ENCODE measurements around the gene ENHO.

Gene ENHO

GRCh38 chr9:34570809-34571480 lies 48.2 kb upstream of the ENHO start:
- Histone ChIP-seq H3F3A (ENCODE audit: insufficient read depth, low read length) (no peaks in the 10 kb centered on the region), H3K9me3 (ENCODE audit: low read length) (no peaks in the 10 kb centered on the region), H3K27ac (ENCODE audit: low read depth, low read length, poor library complexity, severe bottlenecking) (no peak overlapping the region), H3K9ac (ENCODE audit: low read length) (no peak overlapping the region), H3K27me3 (ENCODE audit: insufficient read depth, low read length) (peaks cover 14% of the 10 kb centered on the region), H3K4me2 (ENCODE audit: low read length) (no peak overlapping the region), H3K4me3 (ENCODE audit: low read depth, low read length, poor library complexity, severe bottlenecking) (no peak overlapping the region), H4K20me1 (ENCODE audit: insufficient read depth, low read length) (no peaks in the 10 kb centered on the region), H3K79me2 (ENCODE audit: insufficient read depth, low read length) (no peaks in the 10 kb centered on the region), H3K9me2 (ENCODE audit: low read depth, low read length) (no peaks in the 10 kb centered on the region), H3K4me1 (ENCODE audit: insufficient read depth, low read length, severe bottlenecking) (no peaks in the 10 kb centered on the region), H3K36me3 (ENCODE audit: insufficient read depth, low read length) (no peaks in the 10 kb centered on the region), H2AFZ (ENCODE audit: low read length) (no peak overlapping the region)
- TF ChIP-seq CTCF (IDR thresholded peaks at IDR 0.05; ENCODE audit: low read length) (no peak), EZH2 (IDR thresholded peaks at IDR 0.05; ENCODE audit: borderline replicate concordance, low read length) (no peak)

GRCh38 chr9:34570376-34570775 lies 47.6 kb upstream of the ENHO start:
- Histone ChIP-seq H2AFZ (ENCODE audit: low read length) (no peak overlapping the region), H3K27ac (ENCODE audit: low read depth, low read length, poor library complexity, severe bottlenecking) (no peak overlapping the region), H4K20me1 (ENCODE audit: insufficient read depth, low read length) (no peaks in the 10 kb centered on the region), H3K9ac (ENCODE audit: low read length) (no peak overlapping the region), H3K4me3 (ENCODE audit: low read depth, low read length, poor library complexity, severe bottlenecking) (no peak overlapping the region), H3K4me2 (ENCODE audit: low read length) (no peak overlapping the region), H3K36me3 (ENCODE audit: insufficient read depth, low read length) (no peaks in the 10 kb centered on the region), H3K9me2 (ENCODE audit: low read depth, low read length) (no peaks in the 10 kb centered on the region), H3K27me3 (ENCODE audit: insufficient read depth, low read length) (peaks cover 11% of the 10 kb centered on the region), H3K79me2 (ENCODE audit: insufficient read depth, low read length) (no peaks in the 10 kb centered on the region), H3F3A (ENCODE audit: insufficient read depth, low read length) (no peaks in the 10 kb centered on the region), H3K4me1 (ENCODE audit: insufficient read depth, low read length, severe bottlenecking) (no peaks in the 10 kb centered on the region), H3K9me3 (ENCODE audit: low read length) (no peaks in the 10 kb centered on the region)
- TF ChIP-seq CTCF (IDR thresholded peaks at IDR 0.05; ENCODE audit: low read length), result no peak

GRCh38 chr9:34568774-34569173 lies 46.0 kb upstream of the ENHO start:
- no peaks in the 10 kb centered on the region for H3K9me3 ChIP-seq (ENCODE audit: low read length)
- no peak overlapping the region for H3K4me3 ChIP-seq (ENCODE audit: low read depth, low read length, poor library complexity, severe bottlenecking)
- no peaks in the 10 kb centered on the region for H4K20me1 ChIP-seq (ENCODE audit: insufficient read depth, low read length)
- H3K36me3 ChIP-seq (ENCODE audit: insufficient read depth, low read length), result no peaks in the 10 kb centered on the region
- no peak overlapping the region for H3K9ac ChIP-seq (ENCODE audit: low read length)
- TF ChIP-seq CTCF (IDR thresholded peaks at IDR 0.05; ENCODE audit: low read length) (no peak), EZH2 (IDR thresholded peaks at IDR 0.05; ENCODE audit: borderline replicate concordance, low read length) (no peak)
- no peaks in the 10 kb centered on the region for H3K9me2 ChIP-seq (ENCODE audit: low read depth, low read length)
- no peaks in the 10 kb centered on the region for H3K4me1 ChIP-seq (ENCODE audit: insufficient read depth, low read length, severe bottlenecking)
- peaks cover 11% of the 10 kb centered on the region for H3K27me3 ChIP-seq (ENCODE audit: insufficient read depth, low read length)
- no peak overlapping the region for H3K4me2 ChIP-seq (ENCODE audit: low read length)
- H3K79me2 ChIP-seq (ENCODE audit: insufficient read depth, low read length), result no peaks in the 10 kb centered on the region
- H3F3A ChIP-seq (ENCODE audit: insufficient read depth, low read length), result no peaks in the 10 kb centered on the region
- H3K27ac ChIP-seq (ENCODE audit: low read depth, low read length, poor library complexity, severe bottlenecking), result no peak overlapping the region
- H2AFZ ChIP-seq (ENCODE audit: low read length), result no peak overlapping the region
